H9 (cell line): Measurements from ENCODE around the gene AK8. TPM values are rescaled to one million over a fixed set of nuclear protein-coding genes. Genes with fewer than 3 reads are reported as not detected.

Experiments used
- DNase-seq: peaks from one replicate; pipeline ENCODE4 v3.0.0-alpha.2; 2017
- H2AFZ ChIP-seq: one replicate; pipeline ENCODE4 v1.6.1; 2013; ENCODE audit warnings: mild to moderate bottlenecking, low read length, control low read depth, moderate library complexity
- H2AK5ac ChIP-seq: 2 replicates; pipeline ENCODE4 v1.6.1; 2013; ENCODE audit warnings: low read length, control low read depth, mixed read lengths; ENCODE audit not compliant: insufficient read length
- H2BK120ac ChIP-seq: one replicate; pipeline ENCODE4 v1.6.1; 2013; ENCODE audit warnings: low read depth, mild to moderate bottlenecking, low read length, control low read depth, inconsistent platforms; ENCODE audit not compliant: poor library complexity, severe bottlenecking
- H2BK12ac ChIP-seq: 2 replicates; pipeline ENCODE4 v1.6.1; 2013; ENCODE audit warnings: low read length, control low read depth, mixed read lengths, low read depth; ENCODE audit not compliant: insufficient read length
- H2BK15ac ChIP-seq: 2 replicates; pipeline ENCODE4 v1.6.1; 2013; ENCODE audit warnings: low read depth, low read length, control low read depth
- H2BK20ac ChIP-seq: one replicate; pipeline ENCODE4 v1.6.1; 2013; ENCODE audit warnings: low read depth, mild to moderate bottlenecking, low read length, control low read depth, inconsistent platforms; ENCODE audit not compliant: poor library complexity, severe bottlenecking
- H2BK5ac ChIP-seq: 2 replicates; pipeline ENCODE4 v1.6.1; 2013; ENCODE audit warnings: low read length, control low read depth, mixed read lengths; ENCODE audit not compliant: insufficient read length
- H3K14ac ChIP-seq: 2 replicates; pipeline ENCODE4 v1.6.1; 2013; ENCODE audit warnings: low read length, control low read depth; ENCODE audit not compliant: insufficient read depth
- H3K18ac ChIP-seq: 2 replicates; pipeline ENCODE4 v1.6.1; 2013; ENCODE audit warnings: low read depth, mild to moderate bottlenecking, mixed read lengths, low read length, control low read depth; ENCODE audit not compliant: insufficient read length
- H3K23ac ChIP-seq: 2 replicates; pipeline ENCODE4 v1.6.1; 2013; ENCODE audit warnings: low read length, control low read depth, mixed read lengths, low read depth; ENCODE audit not compliant: insufficient read length
- H3K23me2 ChIP-seq: 2 replicates; pipeline ENCODE4 v1.6.1; 2013; ENCODE audit warnings: low read depth, mild to moderate bottlenecking, mixed read lengths, low read length, control low read depth; ENCODE audit not compliant: insufficient read length, poor library complexity, severe bottlenecking
- H3K27ac ChIP-seq: 2 replicates; pipeline ENCODE4 v1.5.1; 2013; ENCODE audit warnings: low read length, control low read depth, mixed read lengths, low read depth; ENCODE audit not compliant: insufficient read length
- H3K27me3 ChIP-seq: 2 replicates; pipeline ENCODE4 v1.6.1; 2013; ENCODE audit warnings: low read length, control low read depth, inconsistent platforms; ENCODE audit not compliant: insufficient read depth
- H3K4ac ChIP-seq: 2 replicates; pipeline ENCODE4 v1.6.1; 2013; ENCODE audit warnings: low read depth, mild to moderate bottlenecking, control low read depth, inconsistent platforms, low read length, moderate library complexity
- H3K4me1 ChIP-seq: 2 replicates; pipeline ENCODE4 v1.6.1; 2013; ENCODE audit warnings: low read length, control low read depth, inconsistent platforms; ENCODE audit not compliant: insufficient read depth
- H3K4me2 ChIP-seq: 2 replicates; pipeline ENCODE4 v1.6.1; 2013; ENCODE audit warnings: low read length, control low read depth, mixed read lengths; ENCODE audit not compliant: insufficient read length, insufficient read depth
- H3K56ac ChIP-seq: 2 replicates; pipeline ENCODE4 v1.6.1; 2013; ENCODE audit warnings: low read depth, mild to moderate bottlenecking, mixed read lengths, low read length, control low read depth; ENCODE audit not compliant: insufficient read length
- H3K79me1 ChIP-seq: 2 replicates; pipeline ENCODE4 v1.6.1; 2013; ENCODE audit warnings: low read depth, mild to moderate bottlenecking, moderate library complexity, low read length, control low read depth, inconsistent platforms; ENCODE audit not compliant: insufficient read depth, poor library complexity, severe bottlenecking
- H3K79me2 ChIP-seq: 2 replicates; pipeline ENCODE4 v1.6.1; 2013; ENCODE audit warnings: low read length, control low read depth, inconsistent platforms; ENCODE audit not compliant: insufficient read depth
- H3K9ac ChIP-seq: 2 replicates; pipeline ENCODE4 v1.6.1; 2013; ENCODE audit warnings: low read length, control low read depth, mixed read lengths; ENCODE audit not compliant: insufficient read length; ENCODE audit errors: extremely low read depth
- H3K9me3 ChIP-seq: one replicate; pipeline ENCODE4 v1.6.1; 2013; ENCODE audit warnings: low read depth, low read length, inconsistent platforms; ENCODE audit not compliant: control insufficient read depth
- H3T11ph ChIP-seq: one replicate; pipeline ENCODE4 v1.6.1; 2013; ENCODE audit warnings: mild to moderate bottlenecking, low read length, control low read depth, inconsistent platforms
- H4K20me1 ChIP-seq: one replicate; pipeline ENCODE4 v1.6.1; 2013; ENCODE audit not compliant: control insufficient read depth, insufficient read length, insufficient read depth
- H4K5ac ChIP-seq: 2 replicates; pipeline ENCODE4 v1.6.1; 2013; ENCODE audit warnings: low read depth, mild to moderate bottlenecking, mixed read lengths, low read length, control low read depth; ENCODE audit not compliant: insufficient read length
- H4K8ac ChIP-seq: replicated peaks from 2 replicates; pipeline ENCODE4 v1.6.1; 2013; ENCODE audit warnings: low read length, control low read depth, mixed read lengths, low read depth; ENCODE audit not compliant: insufficient read length
- H4K91ac ChIP-seq: 2 replicates; pipeline ENCODE4 v1.6.1; 2013; ENCODE audit warnings: low read depth, mild to moderate bottlenecking, moderate library complexity, mixed read lengths, low read length, control low read depth; ENCODE audit not compliant: insufficient read length
- H3K27ac Mint-ChIP-seq, 3 experiments: 2 replicates in 2 of 3; 3 replicates in 1 of 3; pipeline ENCODE4 v1.8.0; 2020 to 2021; ENCODE audit warnings: mixed read lengths in 3 of 3, mild to moderate bottlenecking in 1 of 3, moderate library complexity in 1 of 3
- H3K27me3 Mint-ChIP-seq: 2 replicates; pipeline ENCODE4 v1.8.0; 2021; ENCODE audit warnings: low read depth, mild to moderate bottlenecking, moderate library complexity, mixed read lengths
- H3K36me3 Mint-ChIP-seq, 3 experiments: 2 replicates in 2 of 3; 3 replicates in 1 of 3; pipeline ENCODE4 v1.8.0; 2020 to 2021; ENCODE audit warnings: low read depth in 3 of 3, mixed read lengths in 3 of 3; ENCODE audit not compliant: insufficient read depth in 1 of 3
- H3K4me1 Mint-ChIP-seq, 2 experiments: 2 replicates each; pipeline ENCODE4 v1.8.0; 2020; ENCODE audit warnings: mixed read lengths in 2 of 2
- H3K4me3 Mint-ChIP-seq, 2 experiments: 2 replicates in 1 of 2; 3 replicates in 1 of 2; pipeline ENCODE4 v1.8.0; 2020 to 2021; ENCODE audit warnings: mild to moderate bottlenecking in 2 of 2, mixed read lengths in 2 of 2, moderate library complexity in 1 of 2
- H3K9me3 Mint-ChIP-seq, 2 experiments: 2 replicates in 1 of 2; 3 replicates in 1 of 2; pipeline ENCODE4 v1.8.0; 2020; ENCODE audit warnings: mild to moderate bottlenecking in 2 of 2, mixed read lengths in 2 of 2, moderate library complexity in 1 of 2
- CTCF ChIP-seq: fragments of 200-600 bp; sonication (generic); conservative IDR thresholded peaks from 3 replicates; pipeline ENCODE4 v1.8.0; 2021; ENCODE audit warnings: antibody characterized with exemption, mild to moderate bottlenecking
- WGBS: extraction: QIAGEN DNeasy Blood & Tissue Kit; methylation state at CpG from one replicate; pipeline ENCODE4 v1.1.7; 2013; ENCODE audit warnings: missing lambda C conversion rate, low lambda C conversion rate, mixed read lengths; ENCODE audit not compliant: insufficient read length; ENCODE audit errors: extremely low coverage; 5-methylcytosine and 5-hydroxymethylcytosine counted together
- total RNA-seq: library from RNA; stranded (reverse); gene quantifications from 2 replicates; pipeline ENCODE4 v1.2.1, GENCODE V29; 2021

AK8 gene
- total RNA-seq, 1 experiment from 2014 or later: 0.44 TPM

GRCh38 chr9:132923346-132923902 is 45.3 kb upstream of the AK8 start:
- H2BK15ac ChIP-seq: no peak overlapping the region
- no peak overlapping the region for H3K18ac ChIP-seq
- H2AFZ ChIP-seq: no peak overlapping the region
- H3K36me3 Mint-ChIP-seq: peaks cover 6 to 58% (median 44%) of the 10 kb centered on the region in 3 experiments; a peak in 5 of 7 replicates
- H3K27ac Mint-ChIP-seq: no peak overlapping the region
- no peaks in the 10 kb centered on the region for H3K9me3 ChIP-seq
- H2BK20ac ChIP-seq: no peak overlapping the region
- no peaks in the 10 kb centered on the region for H3K27me3 ChIP-seq
- H3K27me3 Mint-ChIP-seq: no peaks in the 10 kb centered on the region
- H4K20me1 ChIP-seq: no peaks in the 10 kb centered on the region
- H3K56ac ChIP-seq: no peak overlapping the region
- no peaks in the 10 kb centered on the region for H3K4me1 ChIP-seq
- no peak overlapping the region for H3K4ac ChIP-seq
- no peaks in the 10 kb centered on the region for H3K79me1 ChIP-seq
- H3K4me2 ChIP-seq: no peak overlapping the region
- H2BK120ac ChIP-seq: no peak overlapping the region
- no peak overlapping the region for H2BK12ac ChIP-seq
- H4K5ac ChIP-seq: no peak overlapping the region
- H3K23me2 ChIP-seq: no peaks in the 10 kb centered on the region
- no peaks in the 10 kb centered on the region for H3K79me2 ChIP-seq
- H2AK5ac ChIP-seq: no peak overlapping the region
- no peak overlapping the region for H2BK5ac ChIP-seq
- H3K27ac ChIP-seq: no peak overlapping the region
- no peak overlapping the region for H4K91ac ChIP-seq
- H3K23ac ChIP-seq: no peak overlapping the region
- no peak overlapping the region for H3T11ph ChIP-seq
- no peaks in the 10 kb centered on the region for H3K4me1 Mint-ChIP-seq
- no peak for TF ChIP-seq CTCF
- H3K9me3 Mint-ChIP-seq: no peaks in the 10 kb centered on the region
- H3K14ac ChIP-seq: no peak overlapping the region
- H4K8ac ChIP-seq: no peak overlapping the region
- DNase-seq: no peak
- no CpG with 5 or more reads among the region's 9 CpGs for WGBS
- H3K9ac ChIP-seq: no peak overlapping the region
- no peak overlapping the region for H3K4me3 Mint-ChIP-seq
